ENCODE data around the gene CTF1. TPM values are rescaled to one million over a fixed set of nuclear protein-coding genes. Genes with fewer than 3 reads are reported as not detected.

The CTF1 gene
- total RNA-seq, 1 donor from 2014 or later, result 1.7 TPM

- no peak for TF ChIP-seq CTCF (IDR thresholded peaks at IDR 0.05; ENCODE audit: partially characterized antibody, unreplicated experiment)
- no peak for DNase-seq
- peaks cover 6% of the 10 kb centered on the region for H3K27me3 Mint-ChIP-seq (ENCODE audit: unreplicated experiment)
- peaks cover 8% of the 10 kb centered on the region for H3K9me3 Mint-ChIP-seq (ENCODE audit: unreplicated experiment)
- no peaks in the 10 kb centered on the region for H3K36me3 Mint-ChIP-seq (ENCODE audit: unreplicated experiment)
- peak overlapping the region; percentile 97 for H3K27ac Mint-ChIP-seq (ENCODE audit: unreplicated experiment)
- peak overlapping the region; percentile 91 for H3K4me3 Mint-ChIP-seq (ENCODE audit: unreplicated experiment)
- H3K4me1 Mint-ChIP-seq (ENCODE audit: low read depth, unreplicated experiment), result peaks cover 5% of the 10 kb centered on the region
Observed at GRCh38 chr16:30903002-30903401, 6.6 kb downstream of the CTF1 start.

GRCh38 chr16:30903596-30903995, 7.2 kb downstream of the CTF1 start:
- Mint-ChIP-seq H3K27me3 (ENCODE audit: unreplicated experiment) (peaks cover 6% of the 10 kb centered on the region), H3K36me3 (ENCODE audit: unreplicated experiment) (no peaks in the 10 kb centered on the region), H3K4me1 (ENCODE audit: low read depth, unreplicated experiment) (peaks cover 5% of the 10 kb centered on the region), H3K4me3 (ENCODE audit: unreplicated experiment) (no peak overlapping the region), H3K27ac (ENCODE audit: unreplicated experiment) (no peak overlapping the region), H3K9me3 (ENCODE audit: unreplicated experiment) (peaks cover 8% of the 10 kb centered on the region)
- DNase-seq, result no peak
- TF ChIP-seq CTCF (IDR thresholded peaks at IDR 0.05; ENCODE audit: partially characterized antibody, unreplicated experiment), result no peak

GRCh38 chr16:30904114-30904780, 7.8 kb downstream of the CTF1 start:
- DNase-seq, result no peak
- Mint-ChIP-seq H3K36me3 (ENCODE audit: unreplicated experiment) (no peaks in the 10 kb centered on the region), H3K27ac (ENCODE audit: unreplicated experiment) (no peak overlapping the region), H3K4me1 (ENCODE audit: low read depth, unreplicated experiment) (peaks cover 5% of the 10 kb centered on the region), H3K27me3 (ENCODE audit: unreplicated experiment) (peaks cover 6% of the 10 kb centered on the region), H3K9me3 (ENCODE audit: unreplicated experiment) (peaks cover 11% of the 10 kb centered on the region), H3K4me3 (ENCODE audit: unreplicated experiment) (no peak overlapping the region)
- TF ChIP-seq CTCF (IDR thresholded peaks at IDR 0.05; ENCODE audit: partially characterized antibody, unreplicated experiment), result no peak

- Mint-ChIP-seq H3K27me3 (ENCODE audit: unreplicated experiment) (peaks cover 7% of the 10 kb centered on the region), H3K4me1 (ENCODE audit: low read depth, unreplicated experiment) (peaks cover 10% of the 10 kb centered on the region), H3K27ac (ENCODE audit: unreplicated experiment) (no peak overlapping the region), H3K9me3 (ENCODE audit: unreplicated experiment) (peaks cover 9% of the 10 kb centered on the region), H3K4me3 (ENCODE audit: unreplicated experiment) (no peak overlapping the region), H3K36me3 (ENCODE audit: unreplicated experiment) (no peaks in the 10 kb centered on the region)
- DNase-seq, result no peak
- no peak for TF ChIP-seq CTCF (IDR thresholded peaks at IDR 0.05; ENCODE audit: partially characterized antibody, unreplicated experiment)
Observed at GRCh38 chr16:30907064-30907463, 10.7 kb downstream of the CTF1 start.

GRCh38 chr16:30910427-30911029, 14.1 kb downstream of the CTF1 start:
- Mint-ChIP-seq H3K4me1 (ENCODE audit: low read depth, unreplicated experiment) (peaks cover 5% of the 10 kb centered on the region), H3K4me3 (ENCODE audit: unreplicated experiment) (no peak overlapping the region), H3K36me3 (ENCODE audit: unreplicated experiment) (no peaks in the 10 kb centered on the region), H3K9me3 (ENCODE audit: unreplicated experiment) (peaks cover 2% of the 10 kb centered on the region), H3K27ac (ENCODE audit: unreplicated experiment) (no peak overlapping the region), H3K27me3 (ENCODE audit: unreplicated experiment) (peaks cover 5% of the 10 kb centered on the region)
- no peak for DNase-seq
- no peak for TF ChIP-seq CTCF (IDR thresholded peaks at IDR 0.05; ENCODE audit: partially characterized antibody, unreplicated experiment)
